ENCODE measurements around the gene DLK2.

DLK2 gene

GRCh38 chr6:43444036-43444435 is 11.3 kb downstream of the DLK2 start:
- peaks cover 40 to 93% (median 75%) of the 10 kb centered on the region in 11 experiments for H3K36me3 ChIP-seq
- peaks cover 22 to 40% (median 36%) of the 10 kb centered on the region in 10 experiments for H3K4me1 ChIP-seq
- TF ChIP-seq Cebpa-rat (IDR thresholded peaks at IDR 0.05): no peak
- H3K4me3 ChIP-seq: peak overlapping the region in 1 of 10 experiments; percentile 21; a peak in 1 of 20 replicates
- H3K4me2 ChIP-seq: peak overlapping the region; percentile 47 to 95 (median 79)
- H4K20me1 ChIP-seq: peaks cover 0 to 36% (median 7%) of the 10 kb centered on the region in 11 experiments; a peak in 8 of 22 replicates
- H3K27me3 ChIP-seq: no peaks in the 10 kb centered on the region
- H3K27ac ChIP-seq: peak overlapping the region in 4 of 11 experiments; percentile 19 to 55 (median 30); a peak in 6 of 22 replicates
- H3K9ac ChIP-seq: peak overlapping the region in 9 of 11 experiments; percentile 21 to 59 (median 43); a peak in 13 of 22 replicates
- no peaks in the 10 kb centered on the region for H3K9me3 ChIP-seq (replicated peaks in 1 of 11)

GRCh38 chr6:43442935-43443334 is 12.4 kb downstream of the DLK2 start:
- Histone ChIP-seq H3K27me3 (no peaks in the 10 kb centered on the region), H3K9ac (peak overlapping the region in 1 of 11 experiments; percentile 44; a peak in 3 of 22 replicates), H4K20me1 (peaks cover 0 to 35% (median 7%) of the 10 kb centered on the region in 11 experiments; a peak in 8 of 22 replicates), H3K4me1 (peaks cover 22 to 40% (median 36%) of the 10 kb centered on the region in 10 experiments), H3K9me3 (replicated peaks in 1 of 11) (no peaks in the 10 kb centered on the region), H3K36me3 (peaks cover 39 to 93% (median 73%) of the 10 kb centered on the region in 11 experiments), H3K4me2 (peak overlapping the region in 1 of 11 experiments; percentile 59; a peak in 1 of 22 replicates), H3K27ac (no peak overlapping the region), H3K4me3 (no peak overlapping the region)
- TF ChIP-seq Cebpa-rat (IDR thresholded peaks at IDR 0.05): no peak

- H3K4me1 ChIP-seq: peaks cover 0 to 20% (median 1%) of the 10 kb centered on the region in 10 experiments; a peak in 10 of 20 replicates
- H3K27me3 ChIP-seq: no peaks in the 10 kb centered on the region
- no peak overlapping the region for H3K9ac ChIP-seq
- peaks cover 0 to 25% (median 2%) of the 10 kb centered on the region in 11 experiments; a peak in 7 of 22 replicates for H4K20me1 ChIP-seq
- H3K9me3 ChIP-seq (replicated peaks in 1 of 11): no peaks in the 10 kb centered on the region
- no peak overlapping the region for H3K4me3 ChIP-seq
- TF ChIP-seq Cebpa-rat (IDR thresholded peaks at IDR 0.05): no peak
- no peak overlapping the region for H3K27ac ChIP-seq
- peaks cover 39 to 99% (median 77%) of the 10 kb centered on the region in 11 experiments; a peak in 21 of 22 replicates for H3K36me3 ChIP-seq
- no peak overlapping the region for H3K4me2 ChIP-seq
Measured at GRCh38 chr6:43437700-43438099, 17.6 kb downstream of the DLK2 start.

- Histone ChIP-seq H3K36me3 (peaks cover 38 to 99% (median 78%) of the 10 kb centered on the region in 11 experiments), H3K27me3 (no peaks in the 10 kb centered on the region), H4K20me1 (peaks cover 0 to 33% (median 7%) of the 10 kb centered on the region in 11 experiments; a peak in 8 of 22 replicates), H3K9me3 (replicated peaks in 1 of 11) (no peaks in the 10 kb centered on the region), H3K4me1 (peaks cover 0 to 20% (median 0%) of the 10 kb centered on the region in 10 experiments; a peak in 7 of 20 replicates), H3K4me2 (peak overlapping the region in 2 of 11 experiments; percentile 1 to 19; a peak in 1 of 22 replicates), H3K27ac (no peak overlapping the region), H3K9ac (no peak overlapping the region), H3K4me3 (no peak overlapping the region)
- no peak for TF ChIP-seq Cebpa-rat (IDR thresholded peaks at IDR 0.05)
Measured at GRCh38 chr6:43436577-43437282, 18.6 kb downstream of the DLK2 start.

- Histone ChIP-seq H4K20me1 (peaks cover 0 to 33% (median 7%) of the 10 kb centered on the region in 11 experiments; a peak in 8 of 22 replicates), H3K4me1 (peaks cover 0 to 20% (median 0%) of the 10 kb centered on the region in 10 experiments; a peak in 7 of 20 replicates), H3K9ac (no peak overlapping the region), H3K27me3 (no peaks in the 10 kb centered on the region), H3K4me2 (peak overlapping the region in 2 of 11 experiments; percentile 1 to 19; a peak in 1 of 22 replicates), H3K4me3 (no peak overlapping the region), H3K9me3 (replicated peaks in 1 of 11) (no peaks in the 10 kb centered on the region), H3K27ac (no peak overlapping the region), H3K36me3 (peaks cover 42 to 99% (median 77%) of the 10 kb centered on the region in 11 experiments)
- TF ChIP-seq Cebpa-rat (IDR thresholded peaks at IDR 0.05): no peak
Measured at GRCh38 chr6:43435682-43436437, 19.5 kb downstream of the DLK2 start.

GRCh38 chr6:43434943-43435342 is 20.4 kb downstream of the DLK2 start:
- Histone ChIP-seq H3K4me2 (peak overlapping the region in 1 of 11 experiments; percentile 60; a peak in 1 of 22 replicates), H3K36me3 (peaks cover 36 to 91% (median 69%) of the 10 kb centered on the region in 11 experiments), H3K27ac (no peak overlapping the region), H4K20me1 (peaks cover 0 to 33% (median 7%) of the 10 kb centered on the region in 11 experiments; a peak in 8 of 22 replicates), H3K4me3 (no peak overlapping the region), H3K9ac (no peak overlapping the region), H3K9me3 (replicated peaks in 1 of 11) (no peaks in the 10 kb centered on the region), H3K4me1 (peaks cover 0 to 20% (median under 1%) of the 10 kb centered on the region in 10 experiments; a peak in 7 of 20 replicates), H3K27me3 (no peaks in the 10 kb centered on the region)
- TF ChIP-seq Cebpa-rat (IDR thresholded peaks at IDR 0.05): peak in 1 of 11 experiments; percentile 37; a peak in 1 of 22 replicates

GRCh38 chr6:43434001-43434840 is 21.1 kb downstream of the DLK2 start:
- H3K9ac ChIP-seq: peak overlapping the region in 2 of 11 experiments; percentile 5 to 9; a peak in 2 of 22 replicates
- TF ChIP-seq Cebpa-rat (IDR thresholded peaks at IDR 0.05): no peak
- H4K20me1 ChIP-seq: peaks cover 0 to 33% (median 7%) of the 10 kb centered on the region in 11 experiments; a peak in 8 of 22 replicates
- H3K27ac ChIP-seq: no peak overlapping the region
- no peaks in the 10 kb centered on the region for H3K9me3 ChIP-seq (replicated peaks in 1 of 11)
- H3K4me2 ChIP-seq: peak overlapping the region in 3 of 11 experiments; percentile 9 to 60 (median 40); a peak in 4 of 22 replicates
- no peaks in the 10 kb centered on the region for H3K27me3 ChIP-seq
- H3K36me3 ChIP-seq: peaks cover 29 to 84% (median 63%) of the 10 kb centered on the region in 11 experiments
- peaks cover 0 to 27% (median 6%) of the 10 kb centered on the region in 10 experiments; a peak in 14 of 20 replicates for H3K4me1 ChIP-seq
- no peak overlapping the region for H3K4me3 ChIP-seq

- Histone ChIP-seq H4K20me1 (peaks cover 0 to 33% (median 7%) of the 10 kb centered on the region in 11 experiments; a peak in 8 of 22 replicates), H3K36me3 (peaks cover 24 to 73% (median 53%) of the 10 kb centered on the region in 11 experiments), H3K4me2 (no peak overlapping the region), H3K9ac (no peak overlapping the region), H3K9me3 (replicated peaks in 1 of 11) (no peaks in the 10 kb centered on the region), H3K4me1 (peaks cover 10 to 37% (median 17%) of the 10 kb centered on the region in 10 experiments), H3K27ac (no peak overlapping the region), H3K27me3 (no peaks in the 10 kb centered on the region), H3K4me3 (no peak overlapping the region)
- no peak for TF ChIP-seq Cebpa-rat (IDR thresholded peaks at IDR 0.05)
Measured at GRCh38 chr6:43433148-43433547, 22.2 kb downstream of the DLK2 start.

Measured in BLaER1 treated with 17β-estradiol and CSF1 and Interleukin-3, amounts not matched to agents 10 nM and 100 nM (cell line).